HG02938 (cell line): ENCODE data around the gene HDAC7.

ENCODE experiments used
- ATAC-seq: cut with Tn5 transposase; IDR thresholded peaks from one replicate; pipeline ENCODE4 v1.9.1; 2021; ENCODE audit warnings: mild to moderate bottlenecking, moderate library complexity; ENCODE audit not compliant: unreplicated experiment

The HDAC7 gene

GRCh38 chr12:47750916-47751470, 68.7 kb downstream of the HDAC7 start:
- no peak for ATAC-seq

GRCh38 chr12:47750229-47750798, 69.4 kb downstream of the HDAC7 start:
- no peak for ATAC-seq

GRCh38 chr12:47748899-47749298, 70.8 kb downstream of the HDAC7 start:
- ATAC-seq, result no peak

GRCh38 chr12:47748507-47748828, 71.2 kb downstream of the HDAC7 start:
- no peak for ATAC-seq

- no peak for ATAC-seq
These were observed 71.9 kb downstream of the HDAC7 start for GRCh38 chr12:47747596-47748506.

- ATAC-seq, result no peak
These were observed 72.6 kb downstream of the HDAC7 start for GRCh38 chr12:47747126-47747525.

GRCh38 chr12:47746523-47746922, 73.2 kb downstream of the HDAC7 start:
- no peak for ATAC-seq

- ATAC-seq, result no peak
These were observed 73.6 kb downstream of the HDAC7 start for GRCh38 chr12:47746073-47746472.

- no peak for ATAC-seq
These were observed 74.1 kb downstream of the HDAC7 start for GRCh38 chr12:47745485-47746041.

- ATAC-seq, result no peak
These were observed 74.8 kb downstream of the HDAC7 start for GRCh38 chr12:47744778-47745436.

- no peak for ATAC-seq
These were observed 75.6 kb downstream of the HDAC7 start for GRCh38 chr12:47744005-47744651.

- ATAC-seq, result no peak
These were observed 76.3 kb downstream of the HDAC7 start for GRCh38 chr12:47743311-47743860.

- ATAC-seq, result no peak
These were observed 77.4 kb downstream of the HDAC7 start for GRCh38 chr12:47742253-47742825.

- no peak for ATAC-seq
These were observed 78.4 kb downstream of the HDAC7 start for GRCh38 chr12:47741340-47741703.

GRCh38 chr12:47740606-47741339, 78.9 kb downstream of the HDAC7 start:
- ATAC-seq, result peak; percentile 42

- peak; percentile 43 for ATAC-seq
These were observed 79.7 kb downstream of the HDAC7 start for GRCh38 chr12:47739979-47740378.

GRCh38 chr12:47739297-47739696, 80.4 kb downstream of the HDAC7 start:
- no peak for ATAC-seq

GRCh38 chr12:47737936-47738594, 81.6 kb downstream of the HDAC7 start:
- no peak for ATAC-seq
